ENCODE measurements around the gene KCNJ6. TPM values are rescaled to one million over a fixed set of nuclear protein-coding genes. Genes with fewer than 3 reads are reported as not detected.

Gene KCNJ6
- total RNA-seq, 1 experiment from 2014 or later: not detected

GRCh38 chr21:37653201-37653600 is 263.1 kb downstream of the KCNJ6 start (continued):
- TF ChIP-seq ATF3 (IDR thresholded peaks at IDR 0.05) (no peak), EGR1 (IDR thresholded peaks at IDR 0.05; ENCODE audit: low read depth) (no peak), POLR2A (IDR thresholded peaks at IDR 0.05; ENCODE audit: borderline replicate concordance, extremely low read depth, insufficient read depth, insufficient read length) (no peak), SIN3A (IDR thresholded peaks at IDR 0.05; ENCODE audit: low read depth) (no peak)

DNA sequence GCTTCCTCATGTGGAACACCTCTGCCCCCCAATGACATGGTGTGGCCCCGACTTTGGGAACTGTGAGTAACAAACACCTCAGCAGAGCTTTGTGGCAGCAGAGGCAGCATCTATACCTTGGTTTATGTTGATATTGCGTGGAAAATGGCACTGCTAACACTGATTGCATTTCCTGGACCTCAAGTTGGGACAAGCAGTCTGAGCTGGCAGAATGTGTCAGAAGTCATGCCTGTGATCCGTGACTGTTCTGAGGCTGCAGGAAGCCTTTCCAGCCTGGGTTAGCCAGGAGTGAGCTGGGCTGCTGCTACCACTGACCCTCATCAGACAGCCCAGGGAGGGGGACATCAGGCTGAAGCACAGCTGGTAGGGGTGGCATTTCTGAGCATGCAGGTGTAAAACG is 268.5 kb downstream of the KCNJ6 start:
- Histone ChIP-seq H3K9me2 (ENCODE audit: insufficient read depth) (no peaks in the 10 kb centered on the region), H4K20me1 (ENCODE audit: insufficient read depth) (no peaks in the 10 kb centered on the region), H3K27ac (ENCODE audit: low read depth, low read length) (no peak overlapping the region), H3K27me3 (ENCODE audit: insufficient read depth, low read length) (peaks cover 21% of the 10 kb centered on the region), H3K9me3 (ENCODE audit: control insufficient read depth in 1 of 2, insufficient read depth in 1 of 2, low read depth in 1 of 2, low read length in 2 of 2) (no peaks in the 10 kb centered on the region), H3K36me3 (ENCODE audit: control insufficient read depth in 1 of 2, insufficient read depth in 2 of 2, low read length in 2 of 2) (no peaks in the 10 kb centered on the region), H3K4me1 (ENCODE audit: control insufficient read depth in 1 of 2, insufficient read depth in 2 of 2, low read length in 2 of 2) (no peaks in the 10 kb centered on the region), H3K9ac (ENCODE audit: low read length) (no peak overlapping the region), H3K79me2 (ENCODE audit: insufficient read depth, low read length) (no peaks in the 10 kb centered on the region), H3K4me3 (replicated peaks in 1 of 2; ENCODE audit: low read depth in 1 of 2, low read length in 2 of 2) (no peak overlapping the region), H2AFZ (ENCODE audit: low read depth, low read length, poor library complexity, severe bottlenecking) (no peak overlapping the region), H3K4me2 (ENCODE audit: low read length) (no peak overlapping the region)
- intact Hi-C loops (cut with micrococcal nuclease): no loop called here
- no peak for DNase-seq (ENCODE audit: low read depth, low spot score)
- POLR2A ChIA-PET: no interaction called here
- RAD21 ChIA-PET (ENCODE audit: low non-redundant PET in 1 of 2, low total read pairs in 2 of 2, uncharacterized antibody in 2 of 2, unreplicated experiment in 2 of 2): no interaction called here
- no peak for ATAC-seq
- no TSS peak for BruUV-seq (replicated peaks)
- CTCF ChIA-PET: interaction anchor here (1.1 to 1.5 kb wide), 2 partner anchors 27 to 671 kb away, joined by 3 read pairs; no protein-coding TSS in a partner anchor
- TF ChIP-seq TCF7L2 (IDR thresholded peaks at IDR 0.05; ENCODE audit: borderline replicate concordance, extremely low read depth, insufficient read depth, insufficient read length): no peak
- TF ChIP-seq SP1 (IDR thresholded peaks at IDR 0.05; ENCODE audit: low read depth): no peak
- TF ChIP-seq EGR1 (IDR thresholded peaks at IDR 0.05; ENCODE audit: low read depth): no peak
- no peak for TF ChIP-seq ELF1 (IDR thresholded peaks at IDR 0.05; ENCODE audit: borderline replicate concordance, low read depth)
- no peak for TF ChIP-seq ATF3 (IDR thresholded peaks at IDR 0.05)
- TF ChIP-seq MAX (IDR thresholded peaks at IDR 0.05): no peak
- no peak for TF ChIP-seq EZH2 (IDR thresholded peaks at IDR 0.05)
- no peak for TF ChIP-seq RAD21 (IDR thresholded peaks at IDR 0.05; ENCODE audit: low read depth)
- no peak for TF ChIP-seq SIN3A (IDR thresholded peaks at IDR 0.05; ENCODE audit: low read depth)
- no peak for TF ChIP-seq ZFX (IDR thresholded peaks at IDR 0.05)
- no peak for TF ChIP-seq YY1 (IDR thresholded peaks at IDR 0.05; ENCODE audit: extremely low read depth, insufficient replicate concordance, low read depth, low read length)
- TF ChIP-seq POLR2A (IDR thresholded peaks at IDR 0.05; ENCODE audit: borderline replicate concordance, extremely low read depth, insufficient read depth, insufficient read length): no peak
- TF ChIP-seq POLR2AphosphoS5 (IDR thresholded peaks at IDR 0.05; ENCODE audit: low read depth, low read length): no peak
- TF ChIP-seq EZH2phosphoT487 (IDR thresholded peaks at IDR 0.05; ENCODE audit: borderline replicate concordance): no peak
- no peak for TF ChIP-seq CTCF (IDR thresholded peaks at IDR 0.05 in 2 of 3, conservative IDR thresholded peaks at IDR 0.05 in 1 of 3; ENCODE audit: borderline replicate concordance in 1 of 3, insufficient read depth in 1 of 3, low read depth in 2 of 3, low read length in 2 of 3)
- no peak for TF ChIP-seq REST (IDR thresholded peaks at IDR 0.05; ENCODE audit: low read depth)
- TF ChIP-seq CBX3 (IDR thresholded peaks at IDR 0.05; ENCODE audit: low read depth): no peak

Data from HCT116 (cell line).